Testis (tissue), 2 donors: ENCODE measurements around the gene HMCN2.

ENCODE experiments used
- CTCF ChIP-seq, 3 experiments: fragments of 450-650 bp in 2 of 3; fragments of 200-600 bp in 1 of 3; sonication (generic) in 1 of 3; IDR thresholded peaks; one replicate each; pipeline ENCODE4 v1.5.1; 2016 to 2019; ENCODE audit warnings: antibody characterized with exemption in 3 of 3, mild to moderate bottlenecking in 2 of 3, moderate library complexity in 1 of 3
- POLR2A ChIP-seq: fragments of 450-650 bp; IDR thresholded peaks from one replicate; pipeline ENCODE4 v1.6.1; 2017; ENCODE audit warnings: antibody characterized with exemption, mild to moderate bottlenecking, moderate library complexity

- TF ChIP-seq POLR2A (no peak), CTCF (IDR thresholded peaks at IDR 0.05) (no peak)
Observed at GRCh38 chr9:130459151-130459550, 193.6 kb downstream of the HMCN2 start.
